Activated CD8-positive, alpha-beta memory T cell treated with anti-CD3 and anti-CD28 coated beads, Interleukin-2, amount 50 U/mL, for 24 hours (primary cell): Measurements from ENCODE around the gene IGSF8.

Experiments
- DNase-seq: peaks from one replicate; pipeline ENCODE4 v3.0.0-alpha.2; 2020; ENCODE audit errors: extremely low read depth

IGSF8 gene

DNA sequence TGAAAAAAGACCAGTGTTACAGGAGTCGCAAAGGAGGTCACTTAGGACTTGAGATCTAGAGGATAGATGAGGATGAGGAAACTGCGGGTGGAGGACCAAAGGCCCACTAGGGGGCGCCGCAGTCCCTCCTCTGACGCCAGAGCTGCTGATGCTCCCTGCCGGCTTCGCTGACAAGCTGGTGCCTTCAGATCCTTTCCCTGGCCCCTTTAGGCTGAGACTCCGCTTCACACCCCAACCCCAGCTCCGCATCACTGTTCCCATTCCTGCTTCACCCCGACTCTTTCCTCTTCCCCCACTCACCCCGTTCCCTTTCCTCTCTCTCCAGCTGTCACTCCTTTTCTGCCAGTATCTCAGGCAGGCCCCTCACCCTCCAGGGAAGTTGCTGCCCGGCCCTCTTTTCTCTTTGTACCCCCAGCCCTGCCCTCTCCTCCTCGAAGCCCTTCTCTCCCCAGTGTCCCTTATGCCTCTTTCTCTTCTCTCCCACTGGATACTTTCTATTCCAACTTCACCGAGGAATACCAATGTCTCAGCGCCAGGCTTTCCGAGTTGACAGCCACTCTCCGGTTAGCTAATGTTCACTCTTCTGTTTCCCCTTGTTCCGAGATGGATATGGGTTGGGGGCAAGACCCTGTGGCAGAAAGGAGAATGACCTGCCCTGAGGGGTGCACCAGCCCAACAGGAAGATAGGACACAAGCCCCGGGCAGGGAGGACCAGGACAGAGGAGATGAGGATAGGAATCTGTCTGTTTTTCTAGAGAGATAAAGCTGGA lies 12.5 kb downstream of the IGSF8 start:
- DNase-seq = peak; percentile 43

DNA sequence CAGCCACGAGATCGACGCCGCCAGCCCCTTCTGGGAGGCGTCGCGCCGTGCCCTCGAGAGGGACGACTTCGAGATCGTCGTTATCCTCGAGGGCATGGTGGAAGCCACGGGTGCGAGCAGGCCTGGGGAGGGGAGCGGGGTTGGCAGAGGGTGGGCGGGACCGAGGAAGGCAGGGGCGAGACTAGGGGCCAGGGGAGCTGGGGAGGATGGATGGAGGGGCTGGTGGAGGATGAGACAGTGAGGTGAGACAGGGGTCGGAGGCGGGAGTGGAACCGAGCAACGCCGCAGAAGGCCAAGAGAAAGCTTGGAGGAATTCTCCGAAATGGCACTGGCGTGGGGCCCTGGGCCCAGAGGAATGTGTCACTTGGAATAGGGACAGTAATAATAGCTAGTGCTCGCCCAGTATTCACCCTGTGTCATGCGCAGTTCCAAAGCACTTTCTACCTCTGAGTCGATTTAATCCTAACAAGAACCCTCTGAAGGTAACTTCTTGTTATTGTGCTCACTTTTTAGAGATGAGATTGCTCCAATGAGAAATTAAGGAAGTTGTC lies 13.6 kb downstream of the IGSF8 start:
- no peak for DNase-seq

DNA sequence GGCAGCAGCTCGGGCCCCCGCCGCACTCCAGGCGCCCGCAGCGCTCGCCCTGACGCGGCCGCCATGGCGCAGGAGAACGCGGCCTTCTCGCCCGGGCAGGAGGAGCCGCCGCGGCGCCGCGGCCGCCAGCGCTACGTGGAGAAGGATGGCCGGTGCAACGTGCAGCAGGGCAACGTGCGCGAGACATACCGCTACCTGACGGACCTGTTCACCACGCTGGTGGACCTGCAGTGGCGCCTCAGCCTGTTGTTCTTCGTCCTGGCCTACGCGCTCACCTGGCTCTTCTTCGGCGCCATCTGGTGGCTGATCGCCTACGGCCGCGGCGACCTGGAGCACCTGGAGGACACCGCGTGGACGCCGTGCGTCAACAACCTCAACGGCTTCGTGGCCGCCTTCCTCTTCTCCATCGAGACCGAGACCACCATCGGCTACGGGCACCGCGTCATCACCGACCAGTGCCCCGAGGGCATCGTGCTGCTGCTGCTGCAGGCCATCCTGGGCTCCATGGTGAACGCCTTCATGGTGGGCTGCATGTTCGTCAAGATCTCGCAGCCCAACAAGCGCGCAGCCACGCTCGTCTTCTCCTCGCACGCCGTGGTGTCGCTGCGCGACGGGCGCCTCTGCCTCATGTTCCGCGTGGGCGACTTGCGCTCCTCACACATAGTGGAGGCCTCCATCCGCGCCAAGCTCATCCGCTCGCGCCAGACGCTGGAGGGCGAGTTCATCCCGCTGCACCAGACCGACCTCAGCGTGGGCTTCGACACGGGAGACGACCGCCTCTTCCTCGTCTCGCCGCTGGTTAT lies 14.2 kb downstream of the IGSF8 start:
- DNase-seq = no peak

DNA sequence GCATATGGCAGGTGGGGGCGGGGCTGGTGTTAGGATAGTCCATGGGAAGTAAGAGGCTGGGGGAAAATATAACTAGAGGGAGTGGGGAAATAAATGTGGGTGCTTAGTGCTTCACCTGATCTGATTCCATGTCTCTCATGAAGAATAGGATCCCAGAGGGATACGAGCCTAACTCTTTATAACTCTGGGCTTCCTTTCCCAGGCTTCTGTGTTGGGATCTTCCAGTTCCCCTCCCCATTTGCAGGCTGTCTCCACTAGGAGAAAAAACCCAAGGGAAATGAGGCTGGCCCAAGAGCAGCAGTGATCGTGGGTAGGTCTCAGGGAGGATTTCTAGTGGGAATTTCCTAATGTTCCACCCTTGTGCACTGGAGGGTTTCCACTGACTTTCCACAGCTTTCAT lies 15.5 kb downstream of the IGSF8 start:
- no peak for DNase-seq

DNA sequence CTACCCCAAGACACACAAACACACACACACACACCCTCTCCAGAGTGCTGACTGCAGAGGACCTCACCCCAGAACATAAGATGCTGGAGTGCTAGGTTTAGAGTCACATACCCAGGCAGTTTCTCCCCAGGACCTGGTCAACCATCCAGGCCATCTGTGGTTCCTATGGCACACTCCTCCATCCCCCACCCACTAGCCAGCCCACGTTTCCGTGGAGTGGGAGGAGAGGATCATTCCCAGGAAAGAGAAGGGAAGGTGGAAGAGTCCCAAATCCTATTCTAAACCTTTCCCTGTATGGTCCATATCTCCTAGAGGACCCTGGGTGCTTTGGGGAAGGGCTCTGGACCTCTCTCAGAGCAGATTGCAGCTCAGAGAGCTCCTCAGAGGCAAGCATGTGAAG lies 15.9 kb downstream of the IGSF8 start:
- DNase-seq = no peak

DNA sequence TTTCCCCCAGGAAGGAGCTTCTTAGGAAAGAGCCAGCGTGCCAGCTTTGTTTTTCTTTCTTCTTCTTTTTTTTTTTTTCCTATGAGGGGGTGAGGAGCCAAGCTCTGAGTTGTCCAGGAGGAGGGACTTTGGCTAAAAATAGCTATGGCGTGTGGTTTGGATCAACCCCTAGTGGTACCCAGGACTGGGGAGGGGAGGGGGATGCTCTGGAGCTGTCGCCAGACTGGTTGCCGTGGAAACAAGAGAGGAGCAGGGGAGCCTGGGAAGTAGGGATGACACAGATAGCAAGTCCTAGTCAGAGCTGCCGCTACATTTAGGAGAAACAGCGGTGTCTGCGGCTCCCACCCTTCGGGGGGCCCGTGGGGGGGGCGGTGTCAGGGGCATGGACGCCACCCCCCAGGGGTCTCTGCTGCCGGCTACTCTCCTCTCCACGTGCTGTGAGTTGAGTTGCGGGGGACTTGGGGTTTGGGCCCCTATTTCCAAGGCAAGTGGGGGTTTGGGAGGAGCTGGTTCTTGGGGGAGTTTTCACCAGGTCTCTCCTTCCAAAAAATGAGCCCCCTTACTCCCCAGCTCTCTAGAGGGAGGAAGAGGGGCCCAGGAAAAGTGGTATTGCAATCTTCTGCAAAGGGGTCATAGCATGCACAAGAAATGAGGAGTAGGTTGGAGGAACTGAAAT lies 17.0 kb downstream of the IGSF8 start, which contains the start of gene KCNJ9:
Gene KCNJ9, plus strand, starts transcription at position 278 of the 676 bp plus-strand sequence. CDS start 2,493 bp downstream, outside the sequence.
- DNase-seq = no peak

DNA sequence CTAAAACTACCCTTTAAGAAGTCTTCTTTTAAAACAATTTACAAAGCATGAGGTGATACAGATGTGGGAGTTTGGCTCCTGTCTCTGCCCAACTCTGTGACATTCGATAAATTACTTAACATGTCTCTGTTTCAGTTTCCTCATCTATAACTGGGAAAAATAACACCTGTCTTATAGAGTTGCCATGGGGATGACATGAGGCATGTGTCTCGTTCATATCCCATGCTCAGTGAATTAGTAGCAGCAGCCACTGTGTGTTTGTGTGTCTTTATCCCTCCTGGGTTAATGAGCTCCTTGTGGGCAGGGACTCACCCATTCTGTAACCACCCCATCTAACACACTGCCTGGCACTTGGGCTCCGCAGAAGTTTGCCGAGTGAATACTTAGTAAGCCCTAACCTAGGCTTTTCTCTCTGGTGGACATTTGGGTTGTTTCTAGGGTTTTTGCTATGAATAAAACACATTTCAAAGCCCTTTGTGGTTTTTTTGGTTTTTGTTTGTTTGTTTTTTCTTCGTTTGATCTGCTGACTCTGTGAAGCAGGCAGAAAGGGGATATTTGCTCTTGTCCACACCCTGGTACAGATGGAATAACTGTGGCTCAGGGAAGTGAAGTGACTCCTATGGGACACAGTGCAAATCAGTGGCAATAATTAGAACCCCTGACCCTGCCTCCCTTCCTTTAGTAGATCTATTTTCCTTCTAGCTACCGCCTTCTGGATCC lies 17.9 kb downstream of the IGSF8 start:
- DNase-seq = no peak

DNA sequence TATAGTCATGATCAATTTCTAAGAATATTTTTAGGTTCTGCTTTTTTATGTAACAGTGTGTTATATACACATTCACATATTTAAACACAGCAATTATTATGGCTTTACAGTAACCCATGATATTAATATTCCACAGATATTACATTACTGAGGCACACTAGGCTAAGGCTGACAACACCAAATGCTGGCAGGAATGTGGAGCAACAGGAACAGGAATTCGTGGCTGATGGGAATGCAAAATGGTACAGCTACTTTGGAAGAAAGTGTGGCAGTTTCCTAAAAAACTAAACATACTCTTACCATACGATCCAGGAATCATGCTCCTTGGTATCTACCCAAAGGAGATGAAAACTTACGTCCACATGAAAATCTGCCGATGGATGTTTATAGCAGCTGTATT lies 19.0 kb downstream of the IGSF8 start:
- no peak for DNase-seq

DNA sequence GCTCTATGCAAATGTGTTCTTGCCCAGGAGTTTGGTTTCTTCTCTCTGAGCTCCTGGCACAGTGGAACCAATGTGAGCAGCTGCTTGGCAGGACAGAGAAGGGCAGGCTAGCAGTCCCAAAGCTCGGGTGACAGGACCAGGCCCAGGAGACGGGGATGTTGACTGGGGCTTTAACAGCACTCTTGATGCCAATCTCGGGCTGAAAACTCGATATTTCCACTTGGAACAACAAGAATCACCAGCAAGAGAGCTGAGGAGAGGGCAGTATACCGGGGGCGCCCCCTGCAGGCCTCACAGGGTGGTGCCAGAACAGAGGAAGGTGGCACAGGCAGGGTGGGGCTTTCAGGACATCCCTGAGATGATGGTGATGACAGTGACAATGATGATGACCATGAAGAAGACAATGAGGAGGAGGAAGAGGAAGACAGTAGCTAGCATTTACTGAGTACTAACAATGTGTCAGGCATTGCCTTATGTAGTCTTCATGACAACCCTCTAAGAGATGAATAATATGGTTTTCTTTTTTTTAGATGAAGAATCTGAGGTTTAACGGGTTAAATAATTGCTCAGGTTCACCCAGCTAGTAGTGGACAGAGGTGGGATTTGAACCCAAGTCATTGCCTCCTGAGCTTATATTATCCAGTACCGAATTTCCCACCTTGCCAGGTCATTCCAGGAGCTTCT lies 19.8 kb downstream of the IGSF8 start:
- DNase-seq = no peak

DNA sequence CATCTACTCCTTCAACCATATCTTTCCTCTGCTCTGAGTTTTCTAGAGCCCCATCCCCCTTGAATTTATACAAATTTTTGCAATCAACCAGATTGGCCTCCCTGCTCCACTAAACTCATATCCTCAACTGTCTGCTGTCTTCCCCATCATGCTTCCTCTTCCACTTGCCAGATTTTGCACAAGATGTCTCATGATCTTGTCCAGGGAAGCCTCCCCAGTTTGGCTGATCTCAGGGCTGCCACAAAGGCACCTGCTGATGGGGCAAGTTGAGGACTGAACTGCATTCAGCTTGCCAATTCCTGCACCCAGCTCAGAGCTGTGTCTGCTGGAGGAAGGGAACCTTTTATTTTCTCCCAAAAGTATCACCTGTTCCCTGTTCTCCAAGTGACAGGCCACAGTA lies 20.9 kb downstream of the IGSF8 start:
- DNase-seq = no peak

DNA sequence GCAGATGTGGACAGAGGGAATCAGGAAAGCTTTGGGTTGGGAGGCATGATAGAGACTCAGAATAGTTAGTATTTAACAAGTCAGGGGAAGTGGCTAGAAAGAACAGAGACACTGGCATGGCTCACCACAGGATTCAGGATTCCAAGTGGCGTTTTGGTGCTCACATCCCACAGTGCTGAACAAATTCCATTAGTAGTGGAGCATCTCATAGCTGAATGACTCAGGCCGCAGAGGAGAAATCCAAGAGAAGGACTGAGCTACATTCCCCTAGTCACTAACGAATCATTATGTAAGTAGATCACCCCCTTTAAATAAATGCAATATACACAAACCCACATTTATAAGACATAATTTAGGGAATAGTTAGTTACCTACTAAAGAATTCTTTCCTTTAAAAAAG lies 22.1 kb downstream of the IGSF8 start:
- no peak for DNase-seq

DNA sequence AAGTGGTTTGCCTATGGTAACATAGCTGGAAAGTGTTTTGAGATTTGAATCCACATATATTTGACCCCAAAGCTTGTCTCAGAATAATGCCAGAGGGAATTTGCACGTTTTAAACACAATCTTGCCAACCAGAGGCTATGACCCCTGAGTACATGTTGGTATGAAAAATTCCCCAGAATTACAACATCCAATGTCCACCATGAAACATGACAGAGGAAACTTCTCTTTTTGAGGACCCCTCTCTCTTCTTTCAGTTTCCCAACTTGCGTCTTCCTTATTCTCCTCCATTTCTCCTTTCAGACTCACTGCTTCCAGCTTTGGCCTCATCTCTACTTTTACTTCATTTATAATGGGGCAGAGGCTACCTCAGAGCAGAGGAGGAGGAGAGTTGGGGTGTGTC lies 22.6 kb downstream of the IGSF8 start:
- DNase-seq = no peak

DNA sequence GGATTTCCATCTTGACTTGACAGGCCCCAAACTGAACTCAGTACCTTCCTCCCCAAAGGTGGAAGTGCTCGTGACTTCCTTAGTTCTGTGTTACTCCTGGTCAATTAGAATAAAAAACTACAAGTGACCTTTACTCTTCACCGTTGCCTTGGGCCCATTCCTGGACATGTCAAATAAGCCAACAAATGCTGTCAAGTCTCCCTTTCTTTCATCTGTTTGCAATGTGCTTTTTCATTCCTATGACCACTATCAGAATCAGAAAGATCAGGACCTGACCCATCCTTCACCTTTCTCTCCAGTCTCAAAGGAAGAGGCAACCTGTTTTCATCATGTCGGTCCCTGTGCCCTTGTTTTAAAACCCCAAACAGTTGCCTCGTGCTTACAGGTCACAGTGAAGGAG lies 23.6 kb downstream of the IGSF8 start:
- no peak for DNase-seq

DNA sequence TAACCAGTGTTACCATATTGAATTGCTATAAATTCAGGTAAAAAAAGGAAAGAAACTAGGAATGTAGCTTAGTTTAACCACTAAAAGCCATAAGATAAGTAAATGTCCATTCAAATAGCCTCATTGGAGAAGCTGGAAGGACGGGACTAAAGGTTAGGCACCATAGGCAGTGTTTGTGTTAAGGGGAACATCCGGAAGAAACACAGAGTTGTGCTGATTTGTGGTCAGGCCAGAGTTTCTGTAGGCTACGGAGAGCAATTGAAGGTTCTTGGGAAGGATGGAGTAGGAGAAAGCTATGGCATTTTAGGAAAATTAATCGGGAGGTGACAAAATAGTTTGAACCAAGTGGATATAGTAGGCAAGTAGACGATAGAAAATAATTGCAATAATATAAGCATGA lies 27.1 kb downstream of the IGSF8 start:
- DNase-seq = no peak

DNA sequence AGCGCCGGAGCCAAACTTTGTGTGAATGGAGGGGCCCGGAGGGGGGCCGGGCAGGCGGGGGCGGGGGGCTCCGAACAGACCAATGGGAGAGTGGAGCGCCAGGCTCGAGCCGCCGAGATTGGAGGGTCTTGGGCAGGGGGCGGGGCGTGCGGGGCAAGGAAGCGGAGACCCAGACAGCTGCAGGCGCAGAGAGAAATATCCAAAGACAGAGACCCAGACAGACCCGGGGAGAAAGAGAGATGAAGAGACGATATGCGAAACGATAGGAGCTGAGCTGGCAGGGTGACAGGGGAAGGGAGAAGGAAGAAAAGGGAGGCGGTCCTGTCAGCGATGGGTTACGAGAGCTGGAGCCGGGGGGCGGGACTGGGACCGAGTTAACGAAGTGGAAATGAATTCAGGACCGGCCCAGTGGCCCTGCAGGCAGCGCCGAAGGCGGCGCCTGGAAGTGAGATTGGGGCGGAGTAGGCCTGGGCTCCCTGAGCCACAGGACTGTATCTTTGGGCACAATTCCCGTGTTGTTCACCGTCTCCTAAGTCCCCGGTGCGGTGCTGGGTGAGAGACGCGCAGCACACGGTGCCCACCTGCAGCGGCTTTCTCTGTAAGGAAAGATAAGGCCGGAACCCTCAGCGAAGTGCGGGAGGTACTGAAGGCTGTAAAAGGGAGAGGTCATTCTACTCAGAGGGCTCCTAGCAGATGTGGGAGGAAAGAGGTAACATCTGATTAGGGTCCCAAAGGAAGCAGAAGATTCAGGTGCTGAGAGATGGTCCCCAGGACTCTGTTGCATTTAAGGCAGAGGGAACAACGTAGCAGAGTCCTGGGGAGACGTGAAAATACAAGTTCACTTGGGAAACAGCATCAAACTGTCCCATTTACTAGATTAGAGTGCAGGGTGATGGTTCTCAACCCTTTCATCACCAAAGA lies 27.9 kb downstream of the IGSF8 start:
- DNase-seq = peak; percentile 45

DNA sequence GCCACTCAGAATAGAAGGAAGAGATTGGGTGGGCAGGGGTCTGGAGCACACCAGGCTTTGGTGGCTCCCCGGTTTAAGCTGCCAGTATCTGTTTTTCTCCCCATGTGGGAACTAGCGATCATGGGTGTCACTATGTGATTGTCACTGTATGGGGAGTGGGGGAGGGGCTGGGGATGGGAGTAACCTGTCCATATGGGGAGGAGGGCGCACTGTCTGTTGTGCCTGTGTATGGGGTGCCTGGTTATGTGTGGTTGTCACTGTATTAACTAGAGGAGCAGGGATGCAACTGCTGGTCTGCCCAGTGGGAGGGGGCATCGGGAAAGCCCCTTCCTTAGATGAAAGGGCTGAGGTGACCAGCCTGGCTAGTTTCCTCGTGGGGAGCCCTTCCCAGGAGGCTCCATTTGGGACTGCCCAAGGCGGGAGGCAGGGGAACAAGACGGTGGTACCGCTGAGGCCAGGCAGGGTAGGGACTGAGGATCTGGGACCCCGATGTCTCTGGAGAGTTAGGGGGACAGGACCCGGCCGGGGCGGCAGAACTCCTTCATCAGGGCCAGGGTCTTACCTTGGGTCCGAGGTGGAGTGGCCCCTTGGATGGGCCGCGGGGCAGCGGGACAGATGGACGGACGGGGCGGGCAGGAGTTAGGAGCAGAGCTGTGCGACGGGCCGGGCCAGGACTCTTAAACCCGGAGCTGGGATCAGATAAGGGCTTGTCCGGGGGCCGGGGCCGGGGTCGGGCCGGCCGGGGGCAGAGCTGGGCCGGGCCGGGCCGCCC lies 28.8 kb downstream of the IGSF8 start, which contains the start of gene KCNJ10:
Gene KCNJ10, minus strand, starts transcription at position 701 of the 772 bp plus-strand sequence. CDS start 27,628 bp downstream, outside the sequence.
- DNase-seq = no peak

DNA sequence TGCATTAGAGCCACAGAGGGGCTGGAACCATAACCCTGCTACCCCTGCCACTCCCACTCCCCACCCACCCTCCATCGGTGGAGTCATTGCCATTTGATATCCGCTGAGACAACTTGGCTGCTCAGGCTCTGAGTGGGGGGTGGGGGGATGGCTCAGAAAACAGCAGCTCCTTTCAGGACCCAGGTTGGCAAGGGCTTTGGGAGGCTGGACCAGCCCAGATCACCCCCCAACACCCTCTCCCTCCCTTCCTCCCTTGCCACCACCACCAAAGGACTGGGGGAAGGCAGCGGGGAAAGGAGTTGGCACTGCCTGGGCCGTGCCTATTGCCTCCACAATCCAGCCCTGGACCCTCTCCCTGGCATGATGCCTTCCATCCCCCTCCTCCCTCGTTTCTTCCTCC lies 30.2 kb downstream of the IGSF8 start:
- DNase-seq = no peak

DNA sequence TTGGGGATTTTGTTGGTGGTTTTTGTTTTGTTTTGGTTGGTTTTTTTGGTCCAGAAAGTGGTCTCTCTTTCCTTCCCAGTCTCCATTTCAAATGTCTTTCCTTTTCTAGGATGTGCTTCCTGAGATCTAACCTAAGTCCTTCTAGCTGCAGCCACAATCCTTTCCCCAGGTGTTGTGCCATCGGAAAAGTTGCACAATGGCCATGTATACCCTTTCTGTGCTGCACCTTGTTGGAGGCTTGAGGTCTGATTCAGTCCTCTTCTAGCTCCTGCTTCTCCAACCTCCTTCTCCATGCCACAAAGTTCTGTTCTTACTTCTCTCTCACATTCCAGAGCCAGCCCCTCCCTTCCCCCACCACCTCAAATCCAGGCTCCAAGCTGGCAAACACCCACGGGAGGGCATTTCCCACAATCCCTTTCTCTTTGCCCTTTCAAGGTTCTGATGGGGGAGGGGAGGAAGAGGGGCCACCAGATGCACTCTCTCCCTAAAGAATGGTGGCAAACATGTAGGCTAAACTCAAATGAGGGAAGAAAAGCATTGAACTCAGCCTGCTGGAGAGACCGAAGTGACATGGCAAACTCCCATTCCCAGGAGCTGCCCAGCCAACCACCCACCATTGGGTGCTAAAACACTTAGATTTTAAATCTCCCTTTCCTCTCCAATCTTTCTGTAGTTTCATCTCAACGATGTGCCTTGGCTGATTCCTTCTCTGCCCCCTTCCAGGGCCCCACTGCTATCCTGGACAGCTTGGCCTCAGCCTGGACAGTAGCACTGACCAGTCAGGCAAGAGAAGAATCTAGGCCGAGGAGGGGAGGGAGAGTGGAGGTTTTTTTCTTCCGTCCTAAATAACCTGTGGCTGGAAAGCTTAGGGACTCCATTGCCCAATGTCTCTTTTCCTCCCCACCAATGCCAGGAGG lies 31.3 kb downstream of the IGSF8 start:
- no peak for DNase-seq
